ENCODE measurements around the gene CBFA2T2. TPM values are rescaled to one million over a fixed set of nuclear protein-coding genes. Genes with fewer than 3 reads are reported as not detected.
A peak's percentile ranks its signal among the peaks of the same experiment; 100 is the strongest.

Gene CBFA2T2
- total RNA-seq, 4 donors from 2014 or later: 31.2 to 51.3 (median 37.8) TPM

DNA sequence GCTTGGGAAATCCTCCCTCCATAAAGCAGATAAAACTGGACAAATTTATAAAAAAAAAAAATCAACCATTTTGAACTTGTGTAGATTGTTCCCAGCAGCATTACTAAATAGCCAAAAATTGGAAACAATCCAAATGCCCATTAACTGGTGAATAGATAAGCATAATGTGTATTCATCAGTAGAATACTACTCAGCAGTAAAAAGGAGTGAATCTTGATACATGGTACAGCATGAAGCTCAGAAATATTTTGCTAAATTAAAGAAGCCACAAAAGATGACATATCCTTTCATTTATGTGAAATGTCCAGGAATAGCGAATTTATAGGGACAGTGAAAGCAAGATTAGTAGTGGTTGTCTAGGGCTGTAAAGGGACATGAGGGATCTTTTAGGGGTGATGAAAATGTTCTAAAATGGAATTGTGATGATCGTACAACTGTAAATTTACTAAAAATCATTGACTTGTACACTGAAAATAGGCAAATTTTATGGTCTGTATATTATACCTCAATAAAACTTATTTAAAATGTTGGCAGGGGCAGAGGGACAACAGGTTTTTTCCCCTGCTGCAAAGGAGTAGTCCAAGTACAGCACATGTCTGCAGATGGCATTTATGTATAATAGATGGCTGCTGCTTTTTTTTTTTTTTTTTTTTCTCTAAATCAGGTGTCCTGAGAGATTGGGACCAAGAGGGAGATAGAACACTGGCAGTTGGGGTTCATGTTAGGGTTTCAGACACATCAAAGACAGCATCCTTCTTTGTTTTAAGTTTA is 59.5 kb downstream of the CBFA2T2 start:
- H3K36me3 ChIP-seq: no peaks in the 10 kb centered on the region
- no peaks in the 10 kb centered on the region for H3K27me3 ChIP-seq
- no peak overlapping the region for H3K27ac ChIP-seq
- no peak overlapping the region for H3K4me3 ChIP-seq
- no peak for TF ChIP-seq POLR2A (IDR thresholded peaks at IDR 0.05)
- TF ChIP-seq, protein P1, sequence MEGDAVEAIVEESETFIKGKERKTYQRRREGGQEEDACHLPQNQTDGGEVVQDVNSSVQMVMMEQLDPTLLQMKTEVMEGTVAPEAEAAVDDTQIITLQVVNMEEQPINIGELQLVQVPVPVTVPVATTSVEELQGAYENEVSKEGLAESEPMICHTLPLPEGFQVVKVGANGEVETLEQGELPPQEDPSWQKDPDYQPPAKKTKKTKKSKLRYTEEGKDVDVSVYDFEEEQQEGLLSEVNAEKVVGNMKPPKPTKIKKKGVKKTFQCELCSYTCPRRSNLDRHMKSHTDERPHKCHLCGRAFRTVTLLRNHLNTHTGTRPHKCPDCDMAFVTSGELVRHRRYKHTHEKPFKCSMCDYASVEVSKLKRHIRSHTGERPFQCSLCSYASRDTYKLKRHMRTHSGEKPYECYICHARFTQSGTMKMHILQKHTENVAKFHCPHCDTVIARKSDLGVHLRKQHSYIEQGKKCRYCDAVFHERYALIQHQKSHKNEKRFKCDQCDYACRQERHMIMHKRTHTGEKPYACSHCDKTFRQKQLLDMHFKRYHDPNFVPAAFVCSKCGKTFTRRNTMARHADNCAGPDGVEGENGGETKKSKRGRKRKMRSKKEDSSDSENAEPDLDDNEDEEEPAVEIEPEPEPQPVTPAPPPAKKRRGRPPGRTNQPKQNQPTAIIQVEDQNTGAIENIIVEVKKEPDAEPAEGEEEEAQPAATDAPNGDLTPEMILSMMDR (IDR thresholded peaks at IDR 0.05): no peak
- H3K9me3 ChIP-seq: no peaks in the 10 kb centered on the region
- no peak for DNase-seq
- peaks cover 0 to 4% (median 0%) of the 10 kb centered on the region in 4 donors for H3K4me1 ChIP-seq

GRCh38 chr20:33551778-33552177 is 61.9 kb downstream of the CBFA2T2 start:
- Histone ChIP-seq H3K4me3 (no peak overlapping the region), H3K27ac (no peak overlapping the region), H3K4me1 (peaks cover 0 to 13% (median 0%) of the 10 kb centered on the region in 4 donors), H3K9me3 (no peaks in the 10 kb centered on the region), H3K36me3 (no peaks in the 10 kb centered on the region), H3K27me3 (no peaks in the 10 kb centered on the region)
- TF ChIP-seq POLR2A (IDR thresholded peaks at IDR 0.05): no peak
- TF ChIP-seq, protein P1 (IDR thresholded peaks at IDR 0.05): no peak
- DNase-seq: no peak

DNA sequence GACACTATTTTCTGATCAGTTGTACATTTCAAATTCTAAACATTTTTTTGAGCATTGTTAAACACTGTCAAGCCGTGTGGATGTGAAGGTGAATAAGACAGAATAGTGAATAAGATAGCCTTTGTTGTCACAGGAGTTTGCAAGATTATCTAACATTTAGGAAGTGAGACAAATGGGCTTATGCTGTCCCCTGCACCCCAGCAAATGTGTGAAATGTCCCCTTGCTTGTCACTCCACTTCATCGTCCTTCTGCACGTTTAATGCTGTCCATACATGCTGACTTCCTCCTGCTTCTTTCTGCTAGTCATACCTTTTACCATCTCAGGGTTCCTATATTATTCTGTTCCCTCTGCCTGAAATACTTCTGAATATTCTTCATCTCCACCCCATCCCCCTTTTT is 62.6 kb downstream of the CBFA2T2 start:
- H3K27me3 ChIP-seq: no peaks in the 10 kb centered on the region
- no peak overlapping the region for H3K27ac ChIP-seq
- no peak overlapping the region for H3K4me3 ChIP-seq
- TF ChIP-seq, protein P1 (IDR thresholded peaks at IDR 0.05): no peak
- no peak for TF ChIP-seq POLR2A (IDR thresholded peaks at IDR 0.05)
- peaks cover 0 to 13% (median 0%) of the 10 kb centered on the region in 4 donors for H3K4me1 ChIP-seq
- no peak for DNase-seq
- H3K36me3 ChIP-seq: no peaks in the 10 kb centered on the region
- H3K9me3 ChIP-seq: no peaks in the 10 kb centered on the region

GRCh38 chr20:33553516-33553915 is 63.6 kb downstream of the CBFA2T2 start:
- Histone ChIP-seq H3K4me1 (peaks cover 0 to 13% (median 0%) of the 10 kb centered on the region in 4 donors), H3K9me3 (no peaks in the 10 kb centered on the region), H3K4me3 (no peak overlapping the region), H3K27me3 (no peaks in the 10 kb centered on the region), H3K27ac (no peak overlapping the region), H3K36me3 (no peaks in the 10 kb centered on the region)
- no peak for DNase-seq
- no peak for TF ChIP-seq POLR2A (IDR thresholded peaks at IDR 0.05)
- TF ChIP-seq, protein P1 (IDR thresholded peaks at IDR 0.05): no peak

DNA sequence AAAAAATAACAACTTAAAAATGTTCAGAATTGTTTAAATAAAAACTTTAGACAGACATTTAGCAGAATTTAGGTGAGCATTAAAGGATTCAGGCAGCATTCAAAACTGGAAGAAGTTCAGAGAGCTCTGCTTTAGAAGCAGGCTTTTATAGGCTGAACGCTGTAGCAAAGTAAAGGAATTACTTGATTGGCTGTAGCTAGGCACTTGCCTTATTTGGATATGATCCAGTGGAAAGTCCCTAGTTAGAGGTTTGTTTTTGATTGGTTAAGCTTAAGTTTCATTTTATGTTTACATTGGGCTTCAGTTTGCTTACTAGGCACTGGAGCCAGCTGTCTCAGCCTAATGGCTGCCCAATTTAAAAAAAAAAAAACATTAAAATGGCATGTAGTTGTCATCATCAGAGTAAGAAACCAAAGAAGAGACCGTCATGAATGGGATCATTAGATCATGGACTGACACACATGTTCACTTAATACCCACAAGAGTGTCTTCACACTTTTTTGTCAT is 65.1 kb downstream of the CBFA2T2 start:
- Histone ChIP-seq H3K4me3 (no peak overlapping the region), H3K27ac (peak overlapping the region in 3 of 4 donors; percentile 33 to 65 (median 57)), H3K36me3 (no peaks in the 10 kb centered on the region), H3K9me3 (no peaks in the 10 kb centered on the region), H3K4me1 (peaks cover 0 to 13% (median 0%) of the 10 kb centered on the region in 4 donors), H3K27me3 (no peaks in the 10 kb centered on the region)
- TF ChIP-seq POLR2A (IDR thresholded peaks at IDR 0.05): no peak
- TF ChIP-seq, protein P1 (IDR thresholded peaks at IDR 0.05): no peak
- DNase-seq: peak in 1 of 3 donors; percentile 36
